B cell (primary cell): ENCODE results near the gene ARHGEF39. TPM values are rescaled to one million over a fixed set of nuclear protein-coding genes. Genes with fewer than 3 reads are reported as not detected.
"Not testable (repeated sequence)": the region's sequence is repeated elsewhere in the genome, so short reads cannot be mapped to it uniquely, and the experiment has no call there.

Experiments
- ATAC-seq: fragments of 200-7000 bp; cut with Tn5 transposase; one replicate; pipeline ENCODE4 v1.10.0; 2021; ENCODE audit warnings: low read depth, mild to moderate bottlenecking, moderate number of reproducible peaks, moderate library complexity
- CTCF ChIA-PET: fragments of 350-600 bp; sonication (Branson Sonifier 250); formaldehyde crosslinking; loops from one replicate; lab custom pipeline; 2021; ENCODE audit warnings: antibody characterized with exemption, inconsistent platforms; lab: Charles Lee
- POLR2A ChIA-PET: fragments of 350-600 bp; sonication (Branson Sonifier 250); formaldehyde crosslinking; loops from one replicate; lab custom pipeline; 2021; ENCODE audit warnings: antibody characterized with exemption; lab: Charles Lee
- DNase-seq: peaks from one replicate; pipeline ENCODE4 v3.0.0; 2013
- H2AFZ ChIP-seq: 2 replicates; pipeline ENCODE4 v1.6.1; 2012; ENCODE audit warnings: mild to moderate bottlenecking, low read depth, low read length; ENCODE audit not compliant: insufficient read depth, poor library complexity, severe bottlenecking
- H3K27ac ChIP-seq, 2 donors: 1 replicate in 1 of 2; 2 replicates in 1 of 2; pipeline ENCODE4 v1.5.1; 2012 to 2013; ENCODE audit warnings: low read length in 2 of 2, mild to moderate bottlenecking in 2 of 2, moderate library complexity in 1 of 2
- H3K27me3 ChIP-seq, 4 experiments: fragments of 200-600 bp in 1 of 4; sonication (generic) in 1 of 4; replicated peaks in 1 of 4; 1 replicate in 2 of 4; 2 replicates in 2 of 4; pipeline versions ENCODE4 v1.6.1 to v1.7.0; 2013 to 2016; ENCODE audit warnings: low read length in 3 of 4, mild to moderate bottlenecking in 2 of 4, mixed read lengths in 1 of 4, moderate library complexity in 1 of 4; ENCODE audit not compliant: insufficient read depth in 4 of 4, control insufficient read depth in 3 of 4; ENCODE audit errors: control extremely low read depth in 1 of 4
- H3K36me3 ChIP-seq, 2 experiments: replicated peaks in 1 of 2; 1 replicate in 1 of 2; 2 replicates in 1 of 2; pipeline versions ENCODE4 v1.6.1 to v1.7.1; 2013; ENCODE audit warnings: low read length in 1 of 2; ENCODE audit not compliant: insufficient read depth in 2 of 2, control insufficient read depth in 1 of 2; ENCODE audit errors: control extremely low read depth in 1 of 2, extremely low read depth in 1 of 2
- H3K4me1 ChIP-seq, 2 donors: fragments of 200-600 bp in 1 of 2; sonication (generic) in 1 of 2; 1 replicate in 1 of 2; 2 replicates in 1 of 2; pipeline versions ENCODE4 v1.5.1 to v1.6.1; 2013 to 2017; ENCODE audit warnings: low read length in 2 of 2; ENCODE audit not compliant: control insufficient read depth in 2 of 2, insufficient read depth in 2 of 2
- H3K4me2 ChIP-seq: replicated peaks from 2 replicates; pipeline ENCODE3; 2012; ENCODE audit warnings: mild to moderate bottlenecking, low read depth, low read length; ENCODE audit not compliant: poor library complexity, severe bottlenecking
- H3K4me3 ChIP-seq, 5 experiments: fragments of 200-600 bp in 1 of 5; sonication (generic) in 1 of 5; 1 replicate in 3 of 5; 2 replicates in 2 of 5; pipeline versions ENCODE4 v1.5.1 to v1.7.0; 2011 to 2016; ENCODE audit warnings: low read length in 4 of 5, mild to moderate bottlenecking in 4 of 5, low read depth in 2 of 5, control low read depth in 1 of 5, moderate library complexity in 1 of 5; ENCODE audit not compliant: insufficient read depth in 1 of 5; ENCODE audit errors: control extremely low read depth in 1 of 5, extremely low read depth in 1 of 5
- H3K79me2 ChIP-seq: fragments of 200-600 bp; sonication (generic); one replicate; pipeline ENCODE4 v1.6.0; 2016; ENCODE audit warnings: low read length; ENCODE audit not compliant: control insufficient read depth, insufficient read depth
- H3K9ac ChIP-seq: fragments of 200-600 bp; sonication (generic); 2 replicates; pipeline ENCODE4 v1.6.1; 2017; ENCODE audit warnings: mild to moderate bottlenecking, low read length, moderate library complexity
- H3K9me3 ChIP-seq, 3 donors: one replicate each; pipeline versions ENCODE4 v1.6.1 to v1.7.1; 2013; ENCODE audit warnings: low read length in 2 of 3; ENCODE audit not compliant: control insufficient read depth in 2 of 3, insufficient read depth in 1 of 3; ENCODE audit errors: control extremely low read depth in 1 of 3
- H4K20me1 ChIP-seq: 2 replicates; pipeline ENCODE4 v1.6.0; 2012; ENCODE audit warnings: mild to moderate bottlenecking, low read length; ENCODE audit not compliant: insufficient read depth, control insufficient read depth, poor library complexity, severe bottlenecking
- H3K27ac Mint-ChIP-seq: one replicate; pipeline ENCODE4 v1.8.0; 2021; ENCODE audit warnings: mixed read lengths
- H3K27me3 Mint-ChIP-seq: one replicate; pipeline ENCODE4 v1.8.0; 2021; ENCODE audit warnings: mixed read lengths
- H3K4me1 Mint-ChIP-seq: one replicate; pipeline ENCODE4 v1.8.0; 2021; ENCODE audit warnings: mixed read lengths
- H3K4me3 Mint-ChIP-seq: one replicate; pipeline ENCODE4 v1.8.0; 2021; ENCODE audit warnings: mixed read lengths
- H3K9me3 Mint-ChIP-seq: one replicate; pipeline ENCODE4 v1.8.0; 2022; ENCODE audit warnings: mixed read lengths; ENCODE audit not compliant: insufficient read depth
- CTCF ChIP-seq: fragments of 200-600 bp; IDR thresholded peaks from one replicate; pipeline ENCODE4 v1.8.0; 2022; ENCODE audit warnings: antibody characterized with exemption, mild to moderate bottlenecking
- EZH2 ChIP-seq: IDR thresholded peaks from 2 replicates; pipeline ENCODE4 v1.6.1; 2012; ENCODE audit warnings: borderline replicate concordance, low read depth, mild to moderate bottlenecking, moderate library complexity, low read length; ENCODE audit not compliant: insufficient read depth, poor library complexity, severe bottlenecking
- WGBS: methylation state at CpG from one replicate; pipeline ENCODE4 v1.1.5; 2013; ENCODE audit warnings: missing lambda C conversion rate; ENCODE audit not compliant: insufficient coverage; 5-methylcytosine and 5-hydroxymethylcytosine counted together
- intact Hi-C: fragments of 100-400 bp; cut with micrococcal nuclease; formaldehyde crosslinking; loops from one replicate; pipeline ENCODE4 v1.10.0; 2022
- polyA plus RNA-seq: library from polyadenylated mRNA; depleted of rRNA; stranded (reverse); fragments of >200 nt; gene quantifications from 2 replicates; pipeline ENCODE4 v1.2.3, GENCODE V29; 2012
- total RNA-seq, 2 donors: library from RNA; stranded (reverse); fragments of 120-200 nt in 1 of 2; gene quantifications; 1 replicate in 1 of 2; 2 replicates in 1 of 2; pipeline versions ENCODE4 v1.2.3 to v1.2.4, GENCODE V29; 2013 to 2022

The ARHGEF39 gene
- total and polyA plus RNA-seq, 2 donors (not counting 1 experiment from before 2014, with no cell fraction given), result 0.40 to 0.62 TPM

DNA sequence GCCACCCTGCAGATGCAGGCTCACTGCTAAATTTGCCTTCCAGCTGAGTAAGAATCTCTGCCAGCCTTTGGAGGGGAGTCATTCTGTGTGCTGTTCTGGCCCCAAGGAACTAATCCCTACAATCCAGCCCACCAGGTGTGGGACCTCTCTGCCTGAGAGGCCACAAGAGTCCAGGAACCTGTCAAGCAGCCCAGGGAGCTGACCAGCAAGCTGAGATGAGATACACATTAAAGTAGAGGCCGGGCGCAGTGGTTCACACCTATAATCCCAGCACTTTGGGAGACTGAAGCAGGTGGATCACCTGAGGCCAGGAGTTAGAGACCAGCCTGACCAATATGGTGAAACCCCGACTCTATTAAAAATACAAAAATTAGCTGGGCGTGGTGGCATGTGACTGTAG, 52.9 kb downstream of the ARHGEF39 start:
- H3K27ac Mint-ChIP-seq, result peak overlapping the region; percentile 77
- WGBS, result 100% methylated on average over 2 of the region's 4 CpGs
- ATAC-seq, H3K9me3 ChIP-seq, H3K27me3 Mint-ChIP-seq, H3K4me3 Mint-ChIP-seq, H3K9me3 Mint-ChIP-seq, H3K4me3 ChIP-seq, DNase-seq, intact Hi-C loops, H3K27me3 ChIP-seq, H3K9ac ChIP-seq, H2AFZ ChIP-seq: not testable (repeated sequence)
- Histone ChIP-seq H3K79me2 (peaks cover 48% of the 10 kb centered on the region), H3K4me1 (peaks cover 57 to 83% of the 10 kb centered on the region in 2 donors), H3K36me3 (peaks cover 23 to 84% of the 10 kb centered on the region in 2 experiments), H4K20me1 (peaks cover 75% of the 10 kb centered on the region), H3K27ac (peak overlapping the region in 1 of 2 donors; percentile 45), H3K4me2 (peak overlapping the region; percentile 9)
- peaks cover 67% of the 10 kb centered on the region for H3K4me1 Mint-ChIP-seq
- CTCF ChIA-PET, result interaction anchor here (0.6 to 14.3 kb wide), 26 partner anchors 8 to 1656 kb away, joined by 3 to 357 read pairs (median 6); partner anchors contain the start of genes ARHGEF39, CCDC107, CREB3 and RMRP
- POLR2A ChIA-PET, result interaction anchor here (0.7 to 1.7 kb wide), 7 partner anchors 16 to 85 kb away, joined by 3 to 14 read pairs (median 5); no protein-coding TSS in a partner anchor

DNA sequence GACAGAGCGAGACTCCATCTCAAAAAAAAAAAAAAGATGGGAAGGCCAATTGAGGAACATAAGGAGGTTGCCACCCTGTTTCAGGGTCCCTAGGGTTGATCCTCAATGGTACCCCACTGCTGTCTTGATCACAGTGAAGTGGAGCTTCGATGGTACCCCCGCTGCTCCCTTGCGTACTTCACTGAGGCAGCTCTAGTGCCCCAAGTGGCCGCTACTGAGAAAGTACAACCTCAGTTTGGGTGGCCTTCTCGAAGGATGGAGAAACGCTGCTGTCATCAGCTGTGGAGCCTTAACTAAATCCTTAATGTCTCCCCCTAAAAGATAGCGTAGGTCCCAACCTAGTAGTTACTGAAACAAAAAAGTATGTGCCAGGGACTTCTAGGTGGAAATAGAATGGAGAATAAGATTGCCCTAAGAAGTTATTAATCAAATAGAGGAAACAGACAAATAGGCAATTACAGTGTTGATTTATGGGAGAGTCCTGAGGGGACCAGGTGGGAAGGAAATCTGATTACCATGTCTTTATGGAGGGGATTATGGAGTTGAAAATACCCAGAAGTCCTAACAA, 53.7 kb downstream of the ARHGEF39 start:
- Histone ChIP-seq H3K27ac (peak overlapping the region in 1 of 2 donors; percentile 45), H3K4me1 (peaks cover 59 to 85% of the 10 kb centered on the region in 2 donors), H3K36me3 (peaks cover 26 to 84% of the 10 kb centered on the region in 2 experiments), H3K9me3 (no peaks in the 10 kb centered on the region), H3K4me3 (no peak overlapping the region), H3K4me2 (peak overlapping the region; percentile 9), H4K20me1 (peaks cover 78% of the 10 kb centered on the region), H3K27me3 (no peaks in the 10 kb centered on the region), H2AFZ (peak overlapping the region; percentile 24), H3K9ac (no peak overlapping the region), H3K79me2 (peaks cover 46% of the 10 kb centered on the region)
- peak; percentile 72 for DNase-seq
- intact Hi-C loops, result no loop called here
- peak; percentile 76 for TF ChIP-seq CTCF
- no peak for TF ChIP-seq EZH2
- peak overlapping the region; percentile 77 for H3K27ac Mint-ChIP-seq
- H3K9me3 Mint-ChIP-seq, result no peaks in the 10 kb centered on the region
- peak; percentile 90 for ATAC-seq
- ChIA-PET POLR2A (interaction anchor here (0.7 to 1.5 kb wide), 7 partner anchors 9 to 107 kb away, joined by 3 to 14 read pairs (median 4); partner anchors contain the start of genes CCDC107 and RMRP), CTCF (interaction anchor here (0.6 to 14.3 kb wide), 34 partner anchors 9 to 1655 kb away, joined by 3 to 357 read pairs (median 4); partner anchors contain the start of genes ARHGEF39, CCDC107, CREB3 and GBA2)
- H3K27me3 Mint-ChIP-seq, result no peaks in the 10 kb centered on the region
- H3K4me3 Mint-ChIP-seq, result no peak overlapping the region
- H3K4me1 Mint-ChIP-seq, result peaks cover 67% of the 10 kb centered on the region
- 100% methylated on average over 1 of the region's 8 CpGs for WGBS
